GM19372 (cell line): ENCODE measurements around the gene TIGD4.
"Not testable (repeated sequence)": the region's sequence is repeated elsewhere in the genome, so short reads cannot be mapped to it uniquely, and the experiment has no call there.

Source experiments
- ATAC-seq: cut with Tn5 transposase; IDR thresholded peaks from one replicate; pipeline ENCODE4 v1.9.1; 2021; ENCODE audit warnings: mild to moderate bottlenecking, low read depth, moderate library complexity; ENCODE audit not compliant: unreplicated experiment

Gene TIGD4

DNA sequence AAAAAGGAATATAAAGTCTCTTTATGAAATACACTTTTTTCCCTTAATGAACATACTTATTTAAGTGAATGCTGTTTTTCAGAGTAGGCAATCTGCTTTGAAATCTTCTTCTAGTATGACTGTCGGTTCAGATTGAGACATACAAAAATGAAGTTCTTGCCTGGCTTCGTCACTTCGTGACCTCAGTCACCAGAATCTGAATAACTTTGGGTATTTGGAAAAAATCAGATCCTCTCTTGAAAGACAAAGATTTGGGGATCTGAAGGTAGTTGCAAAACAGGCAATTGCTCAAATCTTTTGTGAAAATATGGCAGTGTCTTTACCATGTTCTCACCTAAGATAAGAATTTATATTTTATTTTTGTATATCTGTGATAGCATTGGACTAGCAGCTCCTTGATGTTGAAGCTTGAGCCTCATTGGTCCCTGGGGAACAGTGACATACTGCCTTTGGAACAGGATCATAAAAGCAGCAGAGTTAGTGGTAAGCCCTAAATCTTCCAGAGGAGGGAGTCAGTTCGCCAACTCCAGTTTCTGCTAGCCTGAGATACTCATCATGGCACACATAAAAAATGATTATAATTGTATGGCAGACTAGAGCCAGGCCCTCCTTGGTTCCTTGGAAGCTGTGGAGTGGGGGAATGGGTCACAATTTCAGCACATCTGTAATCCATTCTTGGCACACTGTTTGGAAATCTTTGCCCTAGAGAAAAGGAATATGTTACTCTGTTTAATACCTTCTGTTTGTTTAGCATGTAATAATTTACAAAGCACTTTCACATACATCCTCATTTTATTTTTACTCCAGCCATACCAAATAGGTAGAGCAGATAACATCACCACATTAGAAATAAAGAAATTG lies 5.2 kb upstream of the TIGD4 start:
- no peak for ATAC-seq

- peak; percentile 19 for ATAC-seq
Observed at GRCh38 chr4:152780267-152780778, 793 bp upstream of the TIGD4 start.

GRCh38 chr4:152778656-152779512 lies 646 bp downstream of the TIGD4 start:
- no peak for ATAC-seq

- no peak for ATAC-seq
Observed at GRCh38 chr4:152777488-152777887, 2.0 kb downstream of the TIGD4 start.

GRCh38 chr4:152776352-152776751 lies 3.2 kb downstream of the TIGD4 start:
- ATAC-seq: no peak

DNA sequence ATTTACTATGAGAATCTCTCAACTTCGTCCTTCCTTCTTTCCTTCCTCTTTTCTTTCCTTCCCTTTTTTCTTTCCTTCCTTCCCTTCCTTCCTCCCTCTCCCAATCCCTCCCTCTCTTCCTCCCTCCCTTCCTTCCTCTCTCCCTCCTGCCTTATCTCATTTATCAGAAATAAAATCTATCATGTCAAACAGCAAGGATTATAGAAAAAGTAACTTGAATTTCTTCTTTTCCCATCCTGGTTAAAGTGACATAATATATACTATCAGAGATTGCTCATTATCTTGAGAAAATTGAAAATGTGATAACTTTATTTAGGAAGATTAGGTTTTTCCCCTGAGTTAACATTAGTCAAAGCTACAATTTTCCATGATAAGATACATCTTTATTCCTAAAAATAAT lies 5.6 kb downstream of the TIGD4 start:
- no peak for ATAC-seq

DNA sequence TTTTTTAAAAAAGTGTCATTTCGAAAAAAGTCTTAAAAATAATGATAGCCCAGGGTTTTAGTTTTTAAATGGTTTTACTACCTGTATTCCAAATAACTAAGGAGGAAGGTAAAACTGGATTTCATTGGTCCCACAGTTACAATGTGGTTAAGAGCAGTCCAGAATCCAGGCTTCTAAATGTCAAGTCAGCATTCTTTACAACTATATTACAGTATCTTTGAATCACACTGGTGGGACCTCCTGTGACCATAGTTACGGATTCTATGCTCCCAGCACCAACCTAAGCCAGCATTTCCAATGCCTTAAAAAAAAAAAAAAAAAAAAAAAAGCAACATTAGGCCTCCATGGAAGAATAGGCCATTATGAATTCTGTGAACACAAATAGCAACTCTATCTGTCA lies 6.2 kb downstream of the TIGD4 start:
- no peak for ATAC-seq

GRCh38 chr4:152771741-152772533 lies 7.6 kb downstream of the TIGD4 start:
- ATAC-seq: peak; percentile 71

GRCh38 chr4:152765069-152765737 lies 14.3 kb downstream of the TIGD4 start:
- ATAC-seq: not testable (repeated sequence)

DNA sequence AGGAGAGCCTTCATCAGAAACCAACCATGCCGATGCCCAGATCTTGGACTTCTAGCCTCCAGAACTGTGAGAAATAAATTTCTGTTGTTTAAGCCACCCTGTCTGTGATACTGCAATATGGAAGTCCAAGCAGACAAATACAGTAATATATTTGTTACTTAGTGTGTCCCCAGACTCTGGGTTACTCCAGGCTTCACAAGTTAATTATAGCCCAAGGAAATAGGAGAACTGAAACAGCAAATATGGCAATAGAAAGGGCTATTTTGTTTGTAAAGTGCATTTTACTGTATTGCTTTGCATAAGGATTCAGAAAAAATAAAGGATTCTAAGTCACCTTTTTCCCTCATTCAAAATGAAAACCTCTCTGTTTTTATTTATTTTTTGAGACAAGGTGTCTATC lies 15.7 kb downstream of the TIGD4 start:
- ATAC-seq: no peak

GRCh38 chr4:152748619-152749018 lies 30.9 kb downstream of the TIGD4 start:
- ATAC-seq: no peak

GRCh38 chr4:152747444-152747843 lies 32.1 kb downstream of the TIGD4 start:
- ATAC-seq: no peak

- no peak for ATAC-seq
Observed at GRCh38 chr4:152738827-152739226, 40.7 kb downstream of the TIGD4 start.

DNA sequence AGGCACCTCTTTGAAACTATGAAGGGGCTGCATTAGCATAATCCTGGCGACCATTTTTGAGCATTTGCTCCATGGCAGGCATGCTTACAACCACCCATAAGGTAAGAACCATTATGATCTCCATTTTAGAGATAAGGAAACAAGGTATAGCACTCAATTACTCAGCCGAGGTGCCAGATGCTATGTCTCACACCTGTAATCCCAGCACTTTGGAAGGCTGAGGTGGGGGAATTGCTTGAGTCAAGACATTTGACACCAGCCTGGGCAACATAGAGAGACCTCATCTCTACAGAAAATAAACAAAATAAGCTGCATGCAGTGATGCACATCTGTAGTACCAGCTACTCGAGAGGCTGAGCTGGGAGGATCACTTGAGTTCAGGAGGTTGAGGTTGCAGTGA lies 43.6 kb downstream of the TIGD4 start:
- ATAC-seq: no peak

- no peak for ATAC-seq
Observed at GRCh38 chr4:152735396-152735859, 44.1 kb downstream of the TIGD4 start.

DNA sequence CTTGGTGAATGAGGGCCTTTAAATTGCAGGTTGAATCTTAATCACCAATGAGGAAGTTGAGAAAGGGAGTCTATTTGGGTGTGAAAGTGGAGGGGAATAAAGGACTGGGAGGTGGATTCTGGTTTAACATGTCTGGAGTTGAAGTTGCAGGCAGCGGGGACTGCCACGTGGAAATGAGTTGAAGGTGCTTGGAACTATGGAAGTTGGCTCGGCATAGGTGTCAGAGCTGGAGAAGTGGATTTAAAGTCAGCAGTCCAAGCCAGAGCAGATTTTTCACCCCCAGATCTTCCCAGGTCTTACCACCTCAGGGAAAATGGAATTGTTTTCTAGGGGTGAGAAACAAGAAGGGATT lies 44.9 kb downstream of the TIGD4 start:
- ATAC-seq: no peak

DNA sequence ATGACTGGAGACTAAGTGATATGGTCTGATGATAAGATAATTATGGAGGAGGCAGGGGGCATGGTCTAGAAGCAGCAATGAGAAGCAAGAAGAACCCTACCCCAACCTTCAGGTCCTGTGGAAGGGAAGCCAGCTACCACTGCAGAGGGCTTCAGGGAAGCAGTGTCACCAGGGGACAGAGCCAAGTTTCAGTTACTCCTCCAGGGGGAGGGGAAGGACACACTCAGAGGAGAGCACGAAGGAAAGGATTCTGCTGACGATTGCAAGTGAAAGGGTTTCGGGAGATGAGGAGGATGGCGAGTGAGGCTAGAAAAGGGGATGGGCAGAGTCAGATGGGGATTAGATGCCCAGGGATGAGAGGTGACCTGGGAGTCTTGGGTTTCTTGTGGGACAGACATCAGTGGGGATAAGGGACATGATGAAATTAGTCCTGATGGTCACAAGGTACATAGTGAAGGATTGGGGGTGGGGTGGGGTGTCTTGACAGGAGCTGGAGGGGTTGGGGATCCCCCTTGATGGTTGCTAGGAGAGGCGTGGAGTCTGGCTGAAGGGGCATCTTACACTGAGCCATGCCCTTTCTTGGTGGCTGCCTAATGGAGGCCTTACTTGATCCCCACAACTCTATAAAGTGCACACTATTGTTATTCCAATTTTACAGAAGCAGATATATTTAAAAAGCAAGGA lies 45.4 kb downstream of the TIGD4 start:
- ATAC-seq: no peak

- no peak for ATAC-seq
Observed at GRCh38 chr4:152731997-152732396, 47.5 kb downstream of the TIGD4 start.

- ATAC-seq: no peak
Observed at GRCh38 chr4:152729466-152729865, 50.1 kb downstream of the TIGD4 start.
